HG02623 (cell line): ENCODE results near the gene TMED8.
"Not testable (repeated sequence)": the region's sequence is repeated elsewhere in the genome, so short reads cannot be mapped to it uniquely, and the experiment has no call there.

Experiments
- ATAC-seq: cut with Tn5 transposase; IDR thresholded peaks from one replicate; pipeline ENCODE4 v1.9.1; 2021; ENCODE audit warnings: moderate library complexity; ENCODE audit not compliant: unreplicated experiment

The TMED8 gene

GRCh38 chr14:77324289-77324688, 52.6 kb downstream of the TMED8 start:
- no peak for ATAC-seq

- ATAC-seq = no peak
Observed at GRCh38 chr14:77323571-77323970, 53.3 kb downstream of the TMED8 start.

- no peak for ATAC-seq
Observed at GRCh38 chr14:77322951-77323350, 53.9 kb downstream of the TMED8 start.

- no peak for ATAC-seq
Observed at GRCh38 chr14:77322250-77322902, 54.5 kb downstream of the TMED8 start.

GRCh38 chr14:77320238-77320935, 56.5 kb downstream of the TMED8 start, which contains the start of gene POMT2:
POMT2 (minus strand) TSS chr14:77320883; CDS start chr14:77320681, 202 bp downstream.
- ATAC-seq = peak; percentile 60

GRCh38 chr14:77319422-77319821, 57.5 kb downstream of the TMED8 start:
- no peak for ATAC-seq

GRCh38 chr14:77318756-77319155, 58.1 kb downstream of the TMED8 start:
- ATAC-seq = not testable (repeated sequence)

GRCh38 chr14:77318006-77318553, 58.8 kb downstream of the TMED8 start:
- ATAC-seq = no peak

- ATAC-seq = no peak
Observed at GRCh38 chr14:77316872-77317301, 60.0 kb downstream of the TMED8 start.

- ATAC-seq = no peak
Observed at GRCh38 chr14:77316195-77316505, 60.7 kb downstream of the TMED8 start.

GRCh38 chr14:77314539-77315457, 62.1 kb downstream of the TMED8 start:
- ATAC-seq = no peak

GRCh38 chr14:77314043-77314442, 62.9 kb downstream of the TMED8 start:
- ATAC-seq = no peak

GRCh38 chr14:77313371-77313770, 63.5 kb downstream of the TMED8 start:
- ATAC-seq = no peak

GRCh38 chr14:77311217-77311616, 65.7 kb downstream of the TMED8 start:
- no peak for ATAC-seq

- no peak for ATAC-seq
Observed at GRCh38 chr14:77310026-77310425, 66.9 kb downstream of the TMED8 start.

- no peak for ATAC-seq
Observed at GRCh38 chr14:77309131-77309530, 67.8 kb downstream of the TMED8 start.

- ATAC-seq = no peak
Observed at GRCh38 chr14:77306851-77307496, 69.9 kb downstream of the TMED8 start.

- ATAC-seq = no peak
Observed at GRCh38 chr14:77306416-77306815, 70.5 kb downstream of the TMED8 start.

GRCh38 chr14:77305696-77306095, 71.2 kb downstream of the TMED8 start:
- ATAC-seq = no peak

- ATAC-seq = peak; percentile 66
Observed at GRCh38 chr14:77303417-77304156, 73.3 kb downstream of the TMED8 start.
